Hepatocyte (in vitro differentiated cells): Measurements from ENCODE around the gene S100A6. TPM values are rescaled to one million over a fixed set of nuclear protein-coding genes. Genes with fewer than 3 reads are reported as not detected.

Experiments
- DNase-seq: peaks from one replicate; pipeline ENCODE4 v3.0.0-alpha.2; 2016; ENCODE audit warnings: low spot score
- H2AFZ ChIP-seq: fragments of 200-600 bp; sonication (generic); 2 replicates; pipeline ENCODE4 v1.6.0; 2016; ENCODE audit warnings: antibody characterized with exemption, mild to moderate bottlenecking
- H3K27ac ChIP-seq: fragments of 200-600 bp; sonication (generic); 2 replicates; pipeline ENCODE4 v1.5.1; 2016; ENCODE audit warnings: mild to moderate bottlenecking
- H3K27me3 ChIP-seq: fragments of 200-600 bp; sonication (generic); 2 replicates; pipeline ENCODE4 v1.6.1; 2016
- H3K36me3 ChIP-seq: fragments of 200-600 bp; sonication (generic); replicated peaks from 2 replicates; pipeline ENCODE4 v1.5.1; 2016; ENCODE audit warnings: low read depth; ENCODE audit not compliant: insufficient read depth
- H3K4me1 ChIP-seq: fragments of 200-600 bp; sonication (generic); 2 replicates; pipeline ENCODE4 v1.5.1; 2016; ENCODE audit warnings: mild to moderate bottlenecking, moderate library complexity; ENCODE audit not compliant: insufficient read depth
- H3K4me2 ChIP-seq: fragments of 200-600 bp; sonication (generic); 2 replicates; pipeline ENCODE4 v1.6.0; 2016
- H3K4me3 ChIP-seq: fragments of 200-600 bp; sonication (generic); 2 replicates; pipeline ENCODE4 v1.5.1; 2016; ENCODE audit warnings: mild to moderate bottlenecking
- H3K79me2 ChIP-seq: fragments of 200-600 bp; sonication (generic); 2 replicates; pipeline ENCODE4 v1.6.0; 2017; ENCODE audit warnings: mild to moderate bottlenecking
- H3K9me2 ChIP-seq: fragments of 200-600 bp; sonication (generic); replicated peaks from 2 replicates; pipeline ENCODE4 v1.6.0; 2017; ENCODE audit warnings: mild to moderate bottlenecking; ENCODE audit not compliant: insufficient read depth
- H3K9me3 ChIP-seq: fragments of 200-600 bp; sonication (generic); 2 replicates; pipeline ENCODE4 v1.5.1; 2016; ENCODE audit warnings: low read depth, mild to moderate bottlenecking
- H4K20me1 ChIP-seq: fragments of 200-600 bp; sonication (generic); 2 replicates; pipeline ENCODE4 v1.6.0; 2016; ENCODE audit warnings: mild to moderate bottlenecking; ENCODE audit not compliant: insufficient read depth, poor library complexity, severe bottlenecking
- CTCF ChIP-seq: fragments of 200-600 bp; sonication (generic); IDR thresholded peaks from 2 replicates; pipeline ENCODE4 v1.5.1; 2016; ENCODE audit warnings: antibody characterized with exemption, mild to moderate bottlenecking; ENCODE audit not compliant: poor library complexity
- EZH2 ChIP-seq: fragments of 200-600 bp; sonication (generic); IDR thresholded peaks from 2 replicates; pipeline ENCODE4 v1.6.1; 2016; ENCODE audit warnings: antibody characterized with exemption, mild to moderate bottlenecking, borderline replicate concordance
- EZH2phosphoT487 ChIP-seq: fragments of 200-600 bp; sonication (generic); IDR thresholded peaks from one replicate; pipeline ENCODE4 v1.6.1; 2018; ENCODE audit warnings: antibody characterized with exemption, mild to moderate bottlenecking, low read depth, moderate library complexity; ENCODE audit not compliant: unreplicated experiment, severe bottlenecking
- WGBS: methylation state at CpG from one replicate; pipeline ENCODE4 v1.1.6; 2016; ENCODE audit warnings: low lambda C conversion rate; ENCODE audit errors: missing lambda C conversion rate; 5-methylcytosine and 5-hydroxymethylcytosine counted together
- polyA plus RNA-seq: library from polyadenylated mRNA; unstranded; fragments of >200 nt; fragmentation: Nextera tagmentation; extraction: Ambion mirVana; gene quantifications from 2 replicates; pipeline ENCODE4 v1.2.1, GENCODE V29; 2016
- total RNA-seq: library from RNA; depleted of rRNA; stranded (reverse); fragments of >200 nt; gene quantifications from 2 replicates; pipeline ENCODE4 v1.2.3, GENCODE V29; 2014

S100A6 gene
- total and polyA plus RNA-seq, 2 experiments from 2014 or later: 173 to 657 TPM

DNA sequence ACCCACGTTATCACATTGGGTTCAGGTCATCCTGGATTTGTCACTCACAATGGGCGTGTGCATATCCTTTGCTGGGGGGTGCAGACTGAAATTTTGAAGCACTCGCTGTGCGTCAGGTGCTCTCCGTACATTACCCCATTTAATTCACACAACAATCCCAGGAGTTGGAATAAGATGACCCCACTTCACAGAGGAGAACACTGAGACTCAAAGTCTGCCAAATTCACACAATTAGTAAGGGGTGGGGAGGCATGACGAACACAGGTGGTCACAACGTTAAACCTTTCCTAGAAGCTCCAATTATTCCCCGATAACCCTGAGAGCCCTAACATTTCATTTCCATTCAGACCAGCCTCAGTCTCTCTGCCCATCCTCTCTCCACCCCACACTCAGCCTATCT is 33.7 kb upstream of the S100A6 start:
- DNase-seq: no peak
- peak overlapping the region; percentile 54 for H2AFZ ChIP-seq
- no peak overlapping the region for H3K4me3 ChIP-seq
- 94% methylated on average over 8 of the region's 8 CpGs for WGBS
- H3K36me3 ChIP-seq: no peaks in the 10 kb centered on the region
- H3K4me1 ChIP-seq: peaks cover 31% of the 10 kb centered on the region
- H3K9me3 ChIP-seq: no peaks in the 10 kb centered on the region
- TF ChIP-seq EZH2: no peak
- no peak for TF ChIP-seq CTCF
- no peak for TF ChIP-seq EZH2phosphoT487
- H3K27ac ChIP-seq: no peak overlapping the region
- H4K20me1 ChIP-seq: no peaks in the 10 kb centered on the region
- no peaks in the 10 kb centered on the region for H3K79me2 ChIP-seq
- H3K9me2 ChIP-seq: no peaks in the 10 kb centered on the region
- no peaks in the 10 kb centered on the region for H3K27me3 ChIP-seq
- H3K4me2 ChIP-seq: no peak overlapping the region

DNA sequence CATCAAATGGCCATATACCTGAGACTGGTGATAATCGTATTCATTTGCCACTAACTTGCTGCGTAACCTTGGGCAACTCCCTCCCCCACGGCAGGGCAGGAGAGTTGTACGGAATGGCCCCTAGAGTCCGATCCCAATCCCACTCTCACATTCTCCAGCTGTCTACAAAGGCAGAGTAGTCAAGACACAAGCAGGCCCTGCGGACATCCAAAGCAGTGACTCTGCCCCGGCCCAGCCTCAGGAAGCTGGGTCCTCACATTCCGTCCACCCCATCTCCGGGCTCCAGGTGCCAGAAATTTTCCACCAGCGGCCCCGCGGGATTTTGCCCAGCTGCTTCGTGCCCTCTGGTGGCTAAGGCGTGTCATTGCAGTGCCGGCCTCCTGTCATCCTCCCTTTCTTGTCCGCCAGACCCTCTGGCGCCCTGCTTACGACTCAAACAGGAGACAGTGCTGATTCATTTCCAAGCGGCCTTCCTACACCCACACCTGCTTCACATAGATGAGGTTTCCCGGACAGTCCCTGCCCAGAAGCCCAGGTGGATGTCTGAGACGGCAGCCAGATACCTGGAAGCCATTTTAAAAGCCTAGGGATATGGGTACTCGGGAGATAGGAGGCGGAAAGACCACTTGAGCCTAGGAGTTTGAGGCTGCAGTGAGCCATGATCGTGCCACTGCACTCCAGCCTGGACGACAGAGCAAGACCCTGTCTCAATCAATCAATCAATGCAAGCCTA is 32.7 kb upstream of the S100A6 start:
- peak overlapping the region; percentile 54 for H2AFZ ChIP-seq
- TF ChIP-seq EZH2phosphoT487 (no peak), CTCF (peak; percentile 98)
- peak overlapping the region; percentile 100 for H3K27ac ChIP-seq
- 18% methylated on average over 25 of the region's 25 CpGs for WGBS
- no peaks in the 10 kb centered on the region for H3K79me2 ChIP-seq
- H3K4me1 ChIP-seq: peaks cover 31% of the 10 kb centered on the region
- H3K9me3 ChIP-seq: no peaks in the 10 kb centered on the region
- H3K27me3 ChIP-seq: no peaks in the 10 kb centered on the region
- H3K36me3 ChIP-seq: no peaks in the 10 kb centered on the region
- no peak overlapping the region for H3K4me3 ChIP-seq
- no peaks in the 10 kb centered on the region for H4K20me1 ChIP-seq
- peak overlapping the region; percentile 58 for H3K4me2 ChIP-seq
- DNase-seq: peak; percentile 95
- no peaks in the 10 kb centered on the region for H3K9me2 ChIP-seq

DNA sequence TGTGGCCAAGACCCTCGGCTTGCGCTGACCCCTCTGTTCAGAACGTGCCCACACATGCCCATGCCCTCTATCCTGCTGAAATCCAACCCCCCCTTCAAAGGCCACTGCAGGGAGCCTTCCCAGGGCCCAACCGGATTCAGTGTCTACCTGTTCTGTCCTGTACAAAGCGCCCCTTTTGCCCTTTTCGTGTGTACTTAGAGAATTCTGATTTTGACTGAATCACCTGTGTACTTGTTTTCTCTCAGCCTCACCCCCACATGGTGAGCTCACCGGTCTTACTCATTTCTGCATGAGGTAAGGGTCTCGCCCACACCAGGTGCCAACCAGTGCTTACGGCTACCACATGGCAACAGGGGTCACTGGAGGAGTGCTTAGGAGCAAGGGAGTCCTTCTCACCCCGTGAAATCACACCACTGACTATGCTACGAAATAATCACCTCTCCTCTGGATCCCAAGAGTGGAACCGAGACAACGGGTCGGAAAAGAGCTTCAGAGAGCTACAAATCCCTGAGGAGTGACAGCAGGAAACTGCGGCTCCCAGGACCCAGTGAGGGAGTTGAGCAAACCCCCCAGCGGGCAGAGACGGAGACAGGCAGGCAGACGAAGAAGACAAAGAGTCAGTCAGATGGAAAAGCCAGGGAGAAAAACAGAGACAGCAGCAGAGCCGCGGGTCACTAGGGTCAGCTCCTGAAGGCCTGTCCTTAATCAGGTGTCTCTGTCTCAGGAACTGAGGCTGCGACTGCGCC is 32.0 kb upstream of the S100A6 start:
- peaks cover 31% of the 10 kb centered on the region for H3K4me1 ChIP-seq
- no peaks in the 10 kb centered on the region for H4K20me1 ChIP-seq
- WGBS: 67% methylated on average over 22 of the region's 22 CpGs
- H3K27ac ChIP-seq: peak overlapping the region; percentile 100
- H3K79me2 ChIP-seq: no peaks in the 10 kb centered on the region
- peak; percentile 47 for DNase-seq
- no peaks in the 10 kb centered on the region for H3K9me3 ChIP-seq
- peak overlapping the region; percentile 58 for H3K4me2 ChIP-seq
- H3K9me2 ChIP-seq: no peaks in the 10 kb centered on the region
- H3K4me3 ChIP-seq: no peak overlapping the region
- H3K36me3 ChIP-seq: no peaks in the 10 kb centered on the region
- TF ChIP-seq EZH2phosphoT487 (no peak), CTCF (no peak), EZH2 (no peak)
- H3K27me3 ChIP-seq: no peaks in the 10 kb centered on the region
- H2AFZ ChIP-seq: peak overlapping the region; percentile 34
